Activated CD8-positive, alpha-beta memory T cell treated with anti-CD3 and anti-CD28 coated beads, Interleukin-2, amount 50 U/mL, for 24 hours (primary cell): Measurements from ENCODE around the gene LCN2.
"Not testable (repeated sequence)": the region's sequence is repeated elsewhere in the genome, so short reads cannot be mapped to it uniquely, and the experiment has no call there.

Experiments
- DNase-seq: peaks from one replicate; pipeline ENCODE4 v3.0.0-alpha.2; 2020; ENCODE audit errors: extremely low read depth

Gene LCN2

GRCh38 chr9:128149001-128149701, at the start of gene LCN2:
LCN2 (plus strand) TSS chr9:128149453; CDS start chr9:128149526, 73 bp downstream.
- no peak for DNase-seq

GRCh38 chr9:128099932-128100491, 49.2 kb upstream of the LCN2 start:
- no peak for DNase-seq

GRCh38 chr9:128100581-128100980, 48.7 kb upstream of the LCN2 start:
- no peak for DNase-seq

- DNase-seq: no peak
Measured at GRCh38 chr9:128101231-128101661, 48.0 kb upstream of the LCN2 start.

- DNase-seq: no peak
Measured at GRCh38 chr9:128101690-128102089, 47.6 kb upstream of the LCN2 start.

- no peak for DNase-seq
Measured at GRCh38 chr9:128102196-128102595, 47.1 kb upstream of the LCN2 start.

GRCh38 chr9:128102861-128103588, 46.2 kb upstream of the LCN2 start:
- DNase-seq: no peak

GRCh38 chr9:128103589-128103962, 45.7 kb upstream of the LCN2 start:
- DNase-seq: no peak

GRCh38 chr9:128104171-128104618, 45.1 kb upstream of the LCN2 start:
- DNase-seq: no peak

GRCh38 chr9:128105538-128106175, 43.6 kb upstream of the LCN2 start:
- no peak for DNase-seq

- no peak for DNase-seq
Measured at GRCh38 chr9:128106181-128106939, 42.9 kb upstream of the LCN2 start.

GRCh38 chr9:128106940-128107467, 42.2 kb upstream of the LCN2 start:
- DNase-seq: no peak

- no peak for DNase-seq
Measured at GRCh38 chr9:128107468-128108268, 41.6 kb upstream of the LCN2 start.

GRCh38 chr9:128108269-128109049, 40.8 kb upstream of the LCN2 start:
- no peak for DNase-seq

GRCh38 chr9:128109050-128109709, 40.1 kb upstream of the LCN2 start:
- no peak for DNase-seq

GRCh38 chr9:128111726-128112125, 37.5 kb upstream of the LCN2 start:
- not testable (repeated sequence) for DNase-seq

- DNase-seq: no peak
Measured at GRCh38 chr9:128113526-128114325, 35.5 kb upstream of the LCN2 start.
